ENCODE measurements around the gene NUAK2. TPM values are rescaled to one million over a fixed set of nuclear protein-coding genes. Genes with fewer than 3 reads are reported as not detected.
A peak's percentile ranks its signal among the peaks of the same experiment; 100 is the strongest.

Gene NUAK2
- total RNA-seq, 1 experiment from 2014 or later: 25.7 TPM

- no peak overlapping the region for H3K4me3 Mint-ChIP-seq (ENCODE audit: unreplicated experiment)
- Histone ChIP-seq H3K36me3 (ENCODE audit: control insufficient read depth, insufficient read depth, low read length) (no peaks in the 10 kb centered on the region), H3K27me3 (replicated peaks; ENCODE audit: control insufficient read depth, insufficient read depth, low read length) (no peaks in the 10 kb centered on the region), H3K4me1 (peaks cover 28% of the 10 kb centered on the region), H3K9me3 (no peaks in the 10 kb centered on the region), H3K4me3 (ENCODE audit: low read depth, low read length) (no peak overlapping the region)
- CTCF ChIA-PET: interaction anchor here (0.9 kb wide), 1 partner anchor 45 kb away, joined by 3 read pairs; no protein-coding TSS in a partner anchor
- no peaks in the 10 kb centered on the region for H3K36me3 Mint-ChIP-seq (ENCODE audit: insufficient read depth, unreplicated experiment)
- H3K4me1 Mint-ChIP-seq (ENCODE audit: low read depth, unreplicated experiment): peaks cover 23% of the 10 kb centered on the region
- intact Hi-C loops (cut with micrococcal nuclease; ENCODE audit: unreplicated experiment): loop anchor here (10.0 kb wide), 1 partner anchor 205 kb away; no protein-coding TSS in a partner anchor
- peak overlapping the region; percentile 63 for H3K27ac Mint-ChIP-seq (ENCODE audit: unreplicated experiment)
- H3K9me3 Mint-ChIP-seq (ENCODE audit: unreplicated experiment): no peaks in the 10 kb centered on the region
- DNase-seq: no peak
- no TSS peak for BruUV-seq (replicated peaks)
- TF ChIP-seq CTCF (IDR thresholded peaks at IDR 0.05; ENCODE audit: insufficient read depth in 1 of 2, low read depth in 1 of 2, low read length in 1 of 2, severe bottlenecking in 1 of 2, unreplicated experiment in 1 of 2): no peak
- POLR2A ChIA-PET: no interaction called here
- H3K27me3 Mint-ChIP-seq (ENCODE audit: insufficient read depth, unreplicated experiment): no peaks in the 10 kb centered on the region
Measured at GRCh38 chr1:205279986-205280385, 41.6 kb downstream of the NUAK2 start.

GRCh38 chr1:205276689-205277065 lies 44.9 kb downstream of the NUAK2 start:
- Mint-ChIP-seq H3K27me3 (ENCODE audit: insufficient read depth, unreplicated experiment) (no peaks in the 10 kb centered on the region), H3K9me3 (ENCODE audit: unreplicated experiment) (no peaks in the 10 kb centered on the region), H3K4me1 (ENCODE audit: low read depth, unreplicated experiment) (peaks cover 12% of the 10 kb centered on the region), H3K27ac (ENCODE audit: unreplicated experiment) (no peak overlapping the region), H3K4me3 (ENCODE audit: unreplicated experiment) (no peak overlapping the region), H3K36me3 (ENCODE audit: insufficient read depth, unreplicated experiment) (no peaks in the 10 kb centered on the region)
- H3K9me3 ChIP-seq: no peaks in the 10 kb centered on the region
- no TSS peak for BruUV-seq (replicated peaks)
- no peak for TF ChIP-seq CTCF (IDR thresholded peaks at IDR 0.05; ENCODE audit: insufficient read depth in 1 of 2, low read depth in 1 of 2, low read length in 1 of 2, severe bottlenecking in 1 of 2, unreplicated experiment in 1 of 2)
- no peaks in the 10 kb centered on the region for H3K27me3 ChIP-seq (replicated peaks; ENCODE audit: control insufficient read depth, insufficient read depth, low read length)
- peaks cover 29% of the 10 kb centered on the region for H3K4me1 ChIP-seq
- H3K36me3 ChIP-seq (ENCODE audit: control insufficient read depth, insufficient read depth, low read length): no peaks in the 10 kb centered on the region
- POLR2A ChIA-PET: no interaction called here
- intact Hi-C loops (cut with micrococcal nuclease; ENCODE audit: unreplicated experiment): loop anchor here (10.0 kb wide), 1 partner anchor 208 kb away; no protein-coding TSS in a partner anchor
- no peak for DNase-seq
- CTCF ChIA-PET: interaction anchor here (0.7 kb wide), 1 partner anchor 49 kb away, joined by 4 read pairs; no protein-coding TSS in a partner anchor
- no peak overlapping the region for H3K4me3 ChIP-seq (ENCODE audit: low read depth, low read length)

GRCh38 chr1:205275916-205276688 lies 45.4 kb downstream of the NUAK2 start:
- Mint-ChIP-seq H3K36me3 (ENCODE audit: insufficient read depth, unreplicated experiment) (no peaks in the 10 kb centered on the region), H3K4me1 (ENCODE audit: low read depth, unreplicated experiment) (peaks cover 14% of the 10 kb centered on the region), H3K9me3 (ENCODE audit: unreplicated experiment) (no peaks in the 10 kb centered on the region), H3K4me3 (ENCODE audit: unreplicated experiment) (no peak overlapping the region), H3K27me3 (ENCODE audit: insufficient read depth, unreplicated experiment) (no peaks in the 10 kb centered on the region), H3K27ac (ENCODE audit: unreplicated experiment) (no peak overlapping the region)
- BruUV-seq (replicated peaks): no TSS peak
- H3K4me3 ChIP-seq (ENCODE audit: low read depth, low read length): no peak overlapping the region
- H3K9me3 ChIP-seq: no peaks in the 10 kb centered on the region
- TF ChIP-seq CTCF (IDR thresholded peaks at IDR 0.05; ENCODE audit: insufficient read depth in 1 of 2, low read depth in 1 of 2, low read length in 1 of 2, severe bottlenecking in 1 of 2, unreplicated experiment in 1 of 2): no peak
- CTCF ChIA-PET: interaction anchor here (0.7 to 5.7 kb wide), 2 partner anchors 49 to 51 kb away, joined by 4 to 341 read pairs; no protein-coding TSS in a partner anchor
- no peaks in the 10 kb centered on the region for H3K36me3 ChIP-seq (ENCODE audit: control insufficient read depth, insufficient read depth, low read length)
- POLR2A ChIA-PET: no interaction called here
- peaks cover 32% of the 10 kb centered on the region for H3K4me1 ChIP-seq
- DNase-seq: no peak
- intact Hi-C loops (cut with micrococcal nuclease; ENCODE audit: unreplicated experiment): loop anchor here (10.0 kb wide), 1 partner anchor 209 kb away; no protein-coding TSS in a partner anchor
- H3K27me3 ChIP-seq (replicated peaks; ENCODE audit: control insufficient read depth, insufficient read depth, low read length): no peaks in the 10 kb centered on the region
